Ovary (tissue), 9 donors: ENCODE data around the gene CEP97. TPM values are rescaled to one million over a fixed set of nuclear protein-coding genes. Genes with fewer than 3 reads are reported as not detected.
"Not testable (repeated sequence)": the region's sequence is repeated elsewhere in the genome, so short reads cannot be mapped to it uniquely, and the experiment has no call there.

Experiments used
- DNase-seq, 5 donors: peaks; one replicate each; pipeline ENCODE4 v3.0.0-alpha.2; 2019 to 2020
- H3K27ac ChIP-seq, 2 donors: fragments of 200-600 bp; one replicate each; pipeline versions ENCODE4 v1.5.1 to v1.8.0; 2019 to 2022
- H3K27me3 ChIP-seq: fragments of 200-600 bp; one replicate; pipeline ENCODE4 v1.8.0; 2022
- H3K36me3 ChIP-seq: fragments of 200-600 bp; sonication (generic); one replicate; pipeline ENCODE4 v1.5.1; 2019
- H3K4me1 ChIP-seq: one replicate; pipeline ENCODE4 v1.8.1; 2013; ENCODE audit warnings: mild to moderate bottlenecking, moderate library complexity; ENCODE audit not compliant: insufficient read depth
- H3K4me3 ChIP-seq: fragments of 200-600 bp; sonication (generic); one replicate; pipeline ENCODE4 v1.5.1; 2017
- H3K9me3 ChIP-seq, 2 donors: fragments of 200-600 bp in 1 of 2; sonication (generic) in 1 of 2; one replicate each; pipeline versions ENCODE4 v1.5.1 to v1.8.1; 2013 to 2019; ENCODE audit warnings: mild to moderate bottlenecking in 1 of 2, moderate library complexity in 1 of 2
- CTCF ChIP-seq, 3 donors: fragments of 450-650 bp in 2 of 3; fragments of 200-600 bp in 1 of 3; IDR thresholded peaks; one replicate each; pipeline versions ENCODE4 v1.5.1 to v1.8.0; 2016 to 2022; ENCODE audit warnings: antibody characterized with exemption in 3 of 3, mild to moderate bottlenecking in 1 of 3
- EP300 ChIP-seq: sonication (generic); formaldehyde crosslinking; IDR thresholded peaks from one replicate; pipeline ENCODE4 v1.6.1; 2017; ENCODE audit warnings: antibody characterized with exemption
- POLR2A ChIP-seq: fragments of 450-650 bp; IDR thresholded peaks from one replicate; pipeline ENCODE4 v1.6.1; 2017; ENCODE audit warnings: antibody characterized with exemption, mild to moderate bottlenecking, moderate library complexity
- WGBS, 3 donors: extraction: QIAGEN DNeasy Blood & Tissue Kit in 1 of 3; methylation state at CpG; one replicate each; pipeline versions ENCODE4 v1.1.5 to v1.1.7; 2013 to 2017; 5-methylcytosine and 5-hydroxymethylcytosine counted together
- intact Hi-C, 4 donors: fragments of 100-400 bp; cut with DNase I; formaldehyde crosslinking; loops; one replicate each; pipeline versions ENCODE4 v1.11.0 to v1.15.1; 2022 to 2023
- polyA plus RNA-seq, 2 donors: library from polyadenylated mRNA; stranded (reverse); fragments of 200-250 nt in 1 of 2; fragments of 350-450 nt in 1 of 2; fragmentation: Illumina TruSeq in 1 of 2; extraction: RNeasy Lipid Tissue Mini Kit (QIAGEN cat#74804) in 1 of 2; gene quantifications; one replicate each; pipeline ENCODE4 v1.2.3, GENCODE V29; 2013 to 2014
- total RNA-seq, 7 donors: library from RNA; depleted of rRNA in 2 of 7; stranded (reverse); fragments of >200 nt in 2 of 7; fragmentation: NEBNext Ultra II Directional in 3 of 7; extraction: Animal tissue kit (Norgen Biotek cat#: 25700) in 3 of 7; gene quantifications; one replicate each; pipeline versions ENCODE4 v1.1.0 to v1.2.4, GENCODE V29; 2016 to 2023
- donor health status: DM: no; HTN: no; CAD: no; lungs with moderate emphysema.
- donor health status: DM: no; HTN: no; CAD: no.
- donor health status: Bipolar disorder and iron deficiency.
- donor health status: DM: yes; HTN: yes; CAD: no.
- donor health status: DM: no; HTN: no; CAD: no.
- donor health status: DM: yes; HTN: yes; CAD: no.

The CEP97 gene
- total and polyA plus RNA-seq, 9 donors: 2.4 to 11.1 (median 7.8) TPM

GRCh38 chr3:101676765-101677435 lies 47.5 kb upstream of the CEP97 start, which contains the start of gene ZBTB11:
Gene ZBTB11 (minus strand): TSS chr3:101677132. CDS start chr3:101676914, 218 bp downstream.
- TF ChIP-seq EP300 (no peak), CTCF (IDR thresholded peaks at IDR 0.05) (peak; percentile 45 to 63 (median 45)), POLR2A (peak; percentile 93)
- WGBS, 3 donors: 0 to 1% (median 0%) methylated on average over 49 to 57 of the region's 57 CpGs
- H3K36me3 ChIP-seq: no peaks in the 10 kb centered on the region
- DNase-seq: peak; percentile 100
- H3K4me3 ChIP-seq: peak within 1 kb of the TSS; percentile 83
- no peaks in the 10 kb centered on the region for H3K27me3 ChIP-seq
- no peaks in the 10 kb centered on the region for H3K9me3 ChIP-seq
- intact Hi-C loops: loop anchor here in 1 of 4 donors (10.0 kb wide), 1 partner anchor 102 kb away; the partner anchor contains the start of gene PCNP
- H3K4me1 ChIP-seq: peaks cover 10% of the 10 kb centered on the region
- H3K27ac ChIP-seq: peak within 1 kb of the TSS; percentile 89 to 96

DNA sequence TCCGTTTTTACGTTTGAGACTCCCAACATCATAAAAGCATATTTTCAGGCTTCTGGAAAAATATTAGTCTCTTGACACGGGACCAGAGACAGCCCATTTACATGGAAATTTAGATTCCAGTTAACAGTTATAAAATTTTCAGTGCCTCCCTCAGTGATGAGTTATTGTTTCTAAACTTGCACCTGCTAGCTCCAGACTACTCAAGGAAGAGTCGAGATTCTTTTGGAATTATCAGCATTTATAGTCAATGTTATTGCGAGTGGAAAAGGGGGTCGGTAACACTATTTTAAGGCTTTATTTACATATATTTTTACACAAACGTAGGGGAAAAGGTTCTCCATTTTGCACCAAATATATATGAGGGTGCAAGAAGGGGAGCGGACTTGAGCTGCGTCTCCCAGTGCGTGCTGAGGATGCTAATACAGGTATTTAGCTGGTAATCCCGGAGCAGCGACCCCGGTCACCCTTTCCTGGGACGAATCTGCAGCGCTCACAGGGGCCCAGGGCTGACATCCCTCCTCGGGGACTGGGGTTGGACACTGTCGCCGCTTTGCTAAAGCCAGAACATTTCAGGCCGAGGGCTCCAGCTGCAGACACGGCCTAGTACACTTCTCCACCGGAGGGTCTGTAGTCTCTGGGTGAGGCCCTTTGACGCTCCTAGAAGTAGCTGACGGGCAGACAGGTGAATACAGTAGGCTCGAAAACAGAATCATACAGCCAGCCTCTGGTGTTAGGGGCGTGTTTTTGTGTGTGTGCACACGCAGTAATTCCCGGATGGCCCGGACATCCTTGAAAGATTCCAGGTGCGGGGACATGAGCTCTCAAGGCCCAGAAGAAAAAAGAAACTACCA lies 46.8 kb upstream of the CEP97 start:
- Histone ChIP-seq H3K4me3 (peak overlapping the region; percentile 24), H3K9me3 (no peaks in the 10 kb centered on the region), H3K27me3 (no peaks in the 10 kb centered on the region), H3K36me3 (no peaks in the 10 kb centered on the region), H3K27ac (no peak overlapping the region), H3K4me1 (peaks cover 9% of the 10 kb centered on the region)
- intact Hi-C loops: loop anchor here in 1 of 4 donors (10.0 kb wide), 1 partner anchor 103 kb away; the partner anchor contains the start of gene PCNP
- 45 to 49% (median 47%) methylated on average over 29 of the region's 29 CpGs for WGBS, 3 donors
- TF ChIP-seq CTCF (IDR thresholded peaks at IDR 0.05) (peak in 1 of 3 donors; percentile 6), EP300 (no peak)
- peak; percentile 24 to 65 (median 61) for DNase-seq

DNA sequence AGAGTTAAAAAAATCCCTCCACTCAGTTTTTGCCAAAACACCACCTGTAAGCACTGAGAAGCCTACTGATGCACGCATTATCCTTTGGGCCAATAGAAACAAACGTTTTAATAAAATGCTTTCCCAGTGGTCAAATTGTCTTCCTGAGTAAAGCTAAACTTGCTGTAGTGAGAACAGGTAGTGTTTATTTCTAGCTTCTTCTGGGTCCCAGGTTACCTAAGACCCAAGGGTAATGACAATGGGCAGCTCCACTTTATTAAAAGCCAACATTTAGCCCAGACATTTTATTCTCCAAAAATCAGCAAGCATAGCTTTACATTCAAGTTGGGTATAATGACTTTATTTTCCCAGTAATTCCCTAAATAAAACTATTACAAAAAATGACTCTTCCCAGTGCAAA lies 45.6 kb upstream of the CEP97 start:
- not testable (repeated sequence) for DNase-seq, H3K36me3 ChIP-seq, H3K27me3 ChIP-seq, H3K27ac ChIP-seq, H3K4me1 ChIP-seq, H3K4me3 ChIP-seq, H3K9me3 ChIP-seq
- intact Hi-C loops: loop anchor here in 1 of 4 donors (10.0 kb wide), 1 partner anchor 104 kb away; the partner anchor contains the start of gene PCNP
- WGBS, 3 donors: 19 to 30% (median 21%) methylated on average over 2 of the region's 2 CpGs

DNA sequence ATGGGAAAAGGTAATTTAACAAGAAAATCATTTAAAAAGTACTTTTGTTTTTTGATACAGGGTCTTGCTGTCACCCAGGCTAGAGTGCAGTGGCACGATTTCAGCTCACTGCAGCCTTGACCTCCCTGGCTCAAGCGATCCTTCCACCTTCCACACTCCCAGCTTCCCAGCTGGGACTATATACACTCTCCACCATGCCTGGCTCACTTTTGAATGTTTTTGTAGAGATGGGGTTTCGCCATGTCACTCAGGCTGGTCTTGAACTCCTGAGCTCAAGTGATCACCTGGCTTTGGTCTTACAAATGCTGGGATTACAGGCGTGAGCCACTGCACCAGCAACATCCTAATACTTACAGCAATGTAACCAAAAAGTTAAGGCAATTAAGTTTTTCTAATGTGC lies 43.9 kb upstream of the CEP97 start:
- peaks cover 14% of the 10 kb centered on the region for H3K4me1 ChIP-seq
- no peaks in the 10 kb centered on the region for H3K36me3 ChIP-seq
- 69 to 70% (median 69%) methylated on average over 4 of the region's 4 CpGs for WGBS, 3 donors
- H3K27ac ChIP-seq: no peak overlapping the region
- no peaks in the 10 kb centered on the region for H3K27me3 ChIP-seq
- TF ChIP-seq POLR2A (no peak), CTCF (IDR thresholded peaks at IDR 0.05) (no peak), EP300 (no peak)
- H3K4me3 ChIP-seq: no peak overlapping the region
- intact Hi-C loops: no loop called here
- H3K9me3 ChIP-seq: no peaks in the 10 kb centered on the region
- no peak for DNase-seq
